ENCODE measurements around the gene EIF1AD. TPM values are rescaled to one million over a fixed set of nuclear protein-coding genes. Genes with fewer than 3 reads are reported as not detected.

Gene EIF1AD
- total RNA-seq, 4 donors from 2014 or later: 25.3 to 34.9 (median 28.2) TPM

- intact Hi-C loops (cut with DNase I): loop anchor here (1.0 to 5.0 kb wide), 2 partner anchors 41 to 73 kb away; partner anchors contain the start of genes BANF1, EIF1AD and FIBP
- WGBS: 46% methylated on average over 13 of the region's 16 CpGs
- Histone ChIP-seq H3K36me3 (peaks cover 17 to 25% (median 21%) of the 10 kb centered on the region in 4 donors), H3K27ac (replicated peaks in 1 of 4) (peak overlapping the region; percentile 84 to 92 (median 91)), H3K4me3 (peak overlapping the region; percentile 92 to 99 (median 96)), H3K9me3 (no peaks in the 10 kb centered on the region), H3K27me3 (peaks cover 0 to 19% (median 0%) of the 10 kb centered on the region in 4 donors), H3K4me1 (peaks cover 23 to 34% (median 32%) of the 10 kb centered on the region in 4 donors)
- DNase-seq (ENCODE audit: extremely low spot score): no peak
- TF ChIP-seq POLR2A (IDR thresholded peaks at IDR 0.05; ENCODE audit: low read depth): no peak
- TF ChIP-seq POLR2AphosphoS5 (IDR thresholded peaks at IDR 0.05): no peak
- TF ChIP-seq EP300 (IDR thresholded peaks at IDR 0.05): no peak
- TF ChIP-seq CTCF (IDR thresholded peaks at IDR 0.05): no peak
Measured at GRCh38 chr11:65960824-65961266, 41.1 kb downstream of the EIF1AD start.

GRCh38 chr11:65958774-65959420 is 43.1 kb downstream of the EIF1AD start:
- peaks cover 21 to 27% (median 26%) of the 10 kb centered on the region in 4 donors for H3K4me1 ChIP-seq
- intact Hi-C loops (cut with DNase I): loop anchor here (5.0 kb wide), 1 partner anchor 37 kb away; no protein-coding TSS in a partner anchor
- DNase-seq (ENCODE audit: extremely low spot score): no peak
- 76% methylated on average over 7 of the region's 17 CpGs for WGBS
- H3K27me3 ChIP-seq: peaks cover 0 to 38% (median 4%) of the 10 kb centered on the region in 4 donors
- no peak for TF ChIP-seq POLR2AphosphoS5 (IDR thresholded peaks at IDR 0.05)
- no peak for TF ChIP-seq POLR2A (IDR thresholded peaks at IDR 0.05; ENCODE audit: low read depth)
- TF ChIP-seq EP300 (IDR thresholded peaks at IDR 0.05): no peak
- no peak for TF ChIP-seq CTCF (IDR thresholded peaks at IDR 0.05)
- H3K27ac ChIP-seq (replicated peaks in 1 of 4): no peak overlapping the region
- H3K36me3 ChIP-seq: peaks cover 0 to 5% (median 2%) of the 10 kb centered on the region in 4 donors
- no peak overlapping the region for H3K4me3 ChIP-seq
- H3K9me3 ChIP-seq: no peaks in the 10 kb centered on the region

GRCh38 chr11:65958291-65958690 is 43.7 kb downstream of the EIF1AD start:
- 62% methylated on average over 4 of the region's 4 CpGs for WGBS
- Histone ChIP-seq H3K4me1 (peaks cover 15 to 21% (median 20%) of the 10 kb centered on the region in 4 donors), H3K4me3 (no peak overlapping the region), H3K27ac (replicated peaks in 1 of 4) (no peak overlapping the region), H3K27me3 (peaks cover 0 to 43% (median 4%) of the 10 kb centered on the region in 4 donors), H3K9me3 (no peaks in the 10 kb centered on the region), H3K36me3 (no peaks in the 10 kb centered on the region)
- DNase-seq (ENCODE audit: extremely low spot score): no peak
- intact Hi-C loops (cut with DNase I): loop anchor here (5.0 kb wide), 1 partner anchor 36 kb away; no protein-coding TSS in a partner anchor
- TF ChIP-seq POLR2A (IDR thresholded peaks at IDR 0.05; ENCODE audit: low read depth): no peak
- no peak for TF ChIP-seq CTCF (IDR thresholded peaks at IDR 0.05)
- TF ChIP-seq POLR2AphosphoS5 (IDR thresholded peaks at IDR 0.05): no peak
- TF ChIP-seq EP300 (IDR thresholded peaks at IDR 0.05): no peak

GRCh38 chr11:65954771-65955170 is 47.2 kb downstream of the EIF1AD start:
- no peak for TF ChIP-seq CTCF (IDR thresholded peaks at IDR 0.05)
- Histone ChIP-seq H3K27me3 (peaks cover 0 to 43% (median 4%) of the 10 kb centered on the region in 4 donors), H3K4me3 (no peak overlapping the region), H3K27ac (replicated peaks in 1 of 4) (no peak overlapping the region), H3K36me3 (no peaks in the 10 kb centered on the region), H3K9me3 (no peaks in the 10 kb centered on the region), H3K4me1 (no peaks in the 10 kb centered on the region)
- 59% methylated on average over 8 of the region's 8 CpGs for WGBS
- intact Hi-C loops (cut with DNase I): loop anchor here (5.0 kb wide), 1 partner anchor 32 kb away; no protein-coding TSS in a partner anchor
- DNase-seq (ENCODE audit: extremely low spot score): no peak
